ENCODE data around the gene GJC1. TPM values are rescaled to one million over a fixed set of nuclear protein-coding genes. Genes with fewer than 3 reads are reported as not detected.

Gene GJC1
- total RNA-seq, 1 donor from 2014 or later: 36.9 TPM

- DNase-seq (ENCODE audit: low read depth): no peak
- Histone ChIP-seq H3K4me3 (ENCODE audit: low read depth, low read length) (no peak overlapping the region), H3K27me3 (ENCODE audit: control insufficient read depth, insufficient read depth, low read length) (peaks cover 36% of the 10 kb centered on the region), H3K36me3 (ENCODE audit: control insufficient read depth, insufficient read depth, low read length) (no peaks in the 10 kb centered on the region)
- no peak for TF ChIP-seq CTCF (IDR thresholded peaks at IDR 0.05; ENCODE audit: insufficient read depth, low read length, poor library complexity, severe bottlenecking)
Observed at GRCh38 chr17:44770166-44770925, 59.7 kb downstream of the GJC1 start.

GRCh38 chr17:44769647-44770084 lies 60.4 kb downstream of the GJC1 start:
- Histone ChIP-seq H3K4me3 (ENCODE audit: low read depth, low read length) (no peak overlapping the region), H3K27me3 (ENCODE audit: control insufficient read depth, insufficient read depth, low read length) (peaks cover 36% of the 10 kb centered on the region), H3K36me3 (ENCODE audit: control insufficient read depth, insufficient read depth, low read length) (no peaks in the 10 kb centered on the region)
- no peak for TF ChIP-seq CTCF (IDR thresholded peaks at IDR 0.05; ENCODE audit: insufficient read depth, low read length, poor library complexity, severe bottlenecking)
- no peak for DNase-seq (ENCODE audit: low read depth)

GRCh38 chr17:44769230-44769629 lies 60.9 kb downstream of the GJC1 start:
- peaks cover 34% of the 10 kb centered on the region for H3K27me3 ChIP-seq (ENCODE audit: control insufficient read depth, insufficient read depth, low read length)
- no peak for DNase-seq (ENCODE audit: low read depth)
- TF ChIP-seq CTCF (IDR thresholded peaks at IDR 0.05; ENCODE audit: insufficient read depth, low read length, poor library complexity, severe bottlenecking): no peak
- no peaks in the 10 kb centered on the region for H3K36me3 ChIP-seq (ENCODE audit: control insufficient read depth, insufficient read depth, low read length)
- H3K4me3 ChIP-seq (ENCODE audit: low read depth, low read length): no peak overlapping the region

GRCh38 chr17:44768505-44769142 lies 61.5 kb downstream of the GJC1 start:
- no peak for TF ChIP-seq CTCF (IDR thresholded peaks at IDR 0.05; ENCODE audit: insufficient read depth, low read length, poor library complexity, severe bottlenecking)
- DNase-seq (ENCODE audit: low read depth): no peak
- Histone ChIP-seq H3K27me3 (ENCODE audit: control insufficient read depth, insufficient read depth, low read length) (peaks cover 32% of the 10 kb centered on the region), H3K36me3 (ENCODE audit: control insufficient read depth, insufficient read depth, low read length) (no peaks in the 10 kb centered on the region), H3K4me3 (ENCODE audit: low read depth, low read length) (no peak overlapping the region)

- Histone ChIP-seq H3K27me3 (ENCODE audit: control insufficient read depth, insufficient read depth, low read length) (peaks cover 21% of the 10 kb centered on the region), H3K4me3 (ENCODE audit: low read depth, low read length) (no peak overlapping the region), H3K36me3 (ENCODE audit: control insufficient read depth, insufficient read depth, low read length) (no peaks in the 10 kb centered on the region)
- no peak for TF ChIP-seq CTCF (IDR thresholded peaks at IDR 0.05; ENCODE audit: insufficient read depth, low read length, poor library complexity, severe bottlenecking)
- DNase-seq (ENCODE audit: low read depth): no peak
Observed at GRCh38 chr17:44767493-44767892, 62.6 kb downstream of the GJC1 start.
